T-cell (primary cell): ENCODE measurements around the gene ZBTB26. TPM values are rescaled to one million over a fixed set of nuclear protein-coding genes. Genes with fewer than 3 reads are reported as not detected.

ENCODE experiments used
- ATAC-seq, 4 experiments: fragments of 200-7000 bp in 3 of 4; fragments of 150-1000 bp in 1 of 4; cut with Tn5 transposase; replicated peaks in 1 of 4; 1 replicate in 3 of 4; 2 replicates in 1 of 4; pipeline ENCODE4 v1.10.0; 2021; ENCODE audit warnings: moderate library complexity in 3 of 4, mild to moderate bottlenecking in 2 of 4, moderate number of reproducible peaks in 1 of 4
- CTCF ChIA-PET, 2 donors: fragments of 300-600 bp; sonication (Branson Sonifier 250); formaldehyde crosslinking; loops; one replicate each; lab custom pipeline; 2022; ENCODE audit warnings: antibody characterized with exemption in 2 of 2; lab: Charles Lee
- POLR2A ChIA-PET, 2 donors: fragments of 300-600 bp; sonication (Branson Sonifier 250); formaldehyde crosslinking; loops; one replicate each; lab custom pipeline; 2022; ENCODE audit warnings: antibody characterized with exemption in 2 of 2; lab: Charles Lee
- DNase-seq, 35 experiments: peaks; one replicate each; pipeline versions ENCODE4 v3.0.0 to v3.0.0-alpha.2; 2013 to 2023
- H3K27ac ChIP-seq: one replicate; pipeline ENCODE4 v1.5.1; 2013; ENCODE audit warnings: low read length
- H3K27me3 ChIP-seq, 2 experiments: replicated peaks in 1 of 2; 1 replicate in 1 of 2; 2 replicates in 1 of 2; pipeline versions ENCODE4 v1.6.1 to v1.7.0; 2013; ENCODE audit warnings: low read length in 1 of 2, mixed read lengths in 1 of 2; ENCODE audit not compliant: control insufficient read depth in 2 of 2, insufficient read depth in 2 of 2; ENCODE audit errors: extremely low read depth in 1 of 2
- H3K36me3 ChIP-seq, 2 donors: 1 replicate in 1 of 2; 2 replicates in 1 of 2; pipeline versions ENCODE4 v1.6.1 to v1.7.0; 2013; ENCODE audit warnings: low read length in 1 of 2; ENCODE audit not compliant: control insufficient read depth in 2 of 2, insufficient read depth in 1 of 2; ENCODE audit errors: extremely low read depth in 1 of 2
- H3K4me1 ChIP-seq, 2 experiments: 1 replicate in 1 of 2; 2 replicates in 1 of 2; pipeline versions ENCODE4 v1.6.1 to v1.7.0; 2013; ENCODE audit warnings: low read length in 2 of 2, mixed read lengths in 1 of 2; ENCODE audit not compliant: insufficient read depth in 2 of 2, control insufficient read depth in 1 of 2; ENCODE audit errors: extremely low read depth in 1 of 2
- H3K4me3 ChIP-seq, 2 donors: 1 replicate in 1 of 2; 2 replicates in 1 of 2; pipeline versions ENCODE4 v1.5.1 to v1.7.0; 2013; ENCODE audit warnings: mild to moderate bottlenecking in 2 of 2, low read length in 1 of 2, moderate library complexity in 1 of 2; ENCODE audit not compliant: control insufficient read depth in 1 of 2; ENCODE audit errors: extremely low read depth in 1 of 2
- H3K9me3 ChIP-seq: 2 replicates; pipeline ENCODE4 v1.7.0; 2013
- H3K27ac Mint-ChIP-seq, 2 donors: one replicate each; pipeline ENCODE4 v1.8.0; 2020 to 2021; ENCODE audit warnings: mild to moderate bottlenecking in 2 of 2, mixed read lengths in 2 of 2
- H3K27me3 Mint-ChIP-seq, 2 donors: one replicate each; pipeline ENCODE4 v1.8.0; 2021 to 2022; ENCODE audit warnings: mixed read lengths in 2 of 2
- H3K36me3 Mint-ChIP-seq: one replicate; pipeline ENCODE4 v1.8.0; 2021; ENCODE audit warnings: mixed read lengths
- H3K4me1 Mint-ChIP-seq, 3 donors: one replicate each; pipeline ENCODE4 v1.8.0; 2020 to 2022; ENCODE audit warnings: mixed read lengths in 3 of 3, mild to moderate bottlenecking in 1 of 3
- H3K4me3 Mint-ChIP-seq, 3 donors: one replicate each; pipeline ENCODE4 v1.8.0; 2020 to 2022; ENCODE audit warnings: mild to moderate bottlenecking in 3 of 3, mixed read lengths in 3 of 3, moderate library complexity in 3 of 3
- H3K9me3 Mint-ChIP-seq, 3 donors: one replicate each; pipeline ENCODE4 v1.8.0; 2020 to 2022; ENCODE audit warnings: mixed read lengths in 3 of 3
- WGBS: methylation state at CpG from one replicate; pipeline ENCODE4 v1.1.5; 2013; ENCODE audit warnings: missing lambda C conversion rate; ENCODE audit not compliant: insufficient coverage; 5-methylcytosine and 5-hydroxymethylcytosine counted together
- total RNA-seq, 35 experiments: library from RNA in 6 of 35; stranded (reverse) in 6 of 35; fragments of 120-200 nt in 1 of 35; gene quantifications; one replicate each; pipeline versions ENCODE4 v1.2.1 to v1.2.4 and lab custom pipeline; 2013 to 2026

The ZBTB26 gene
- total RNA-seq, 5 donors from 2014 or later (not counting 1 experiment from before 2014, with no cell fraction given): 5.4 to 7.3 (median 6.0) TPM

DNA sequence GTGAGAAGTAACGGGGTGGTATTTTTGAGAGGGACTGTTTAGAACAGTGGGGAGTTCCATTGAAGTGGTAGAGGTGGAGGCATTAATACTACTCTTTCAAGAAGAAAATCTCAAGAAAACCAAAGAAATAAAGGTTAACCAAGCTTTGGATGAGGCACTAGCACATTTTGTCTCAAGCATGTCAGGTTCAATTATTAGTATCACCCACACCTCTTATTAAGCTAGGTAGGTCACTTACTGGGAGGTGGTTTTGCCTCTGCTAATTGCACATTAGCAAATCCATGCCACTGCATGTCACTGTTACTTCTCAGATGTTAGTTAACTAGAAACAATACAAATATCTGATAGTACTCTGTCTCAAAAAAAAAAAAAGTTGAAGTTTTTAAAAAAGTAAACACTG lies 19.7 kb upstream of the ZBTB26 start:
- peaks cover 49 to 52% (median 51%) of the 10 kb centered on the region in 3 donors for H3K4me1 Mint-ChIP-seq
- WGBS: no CpG with 5 or more reads among the region's 1 CpG
- no peak for ATAC-seq

DNA sequence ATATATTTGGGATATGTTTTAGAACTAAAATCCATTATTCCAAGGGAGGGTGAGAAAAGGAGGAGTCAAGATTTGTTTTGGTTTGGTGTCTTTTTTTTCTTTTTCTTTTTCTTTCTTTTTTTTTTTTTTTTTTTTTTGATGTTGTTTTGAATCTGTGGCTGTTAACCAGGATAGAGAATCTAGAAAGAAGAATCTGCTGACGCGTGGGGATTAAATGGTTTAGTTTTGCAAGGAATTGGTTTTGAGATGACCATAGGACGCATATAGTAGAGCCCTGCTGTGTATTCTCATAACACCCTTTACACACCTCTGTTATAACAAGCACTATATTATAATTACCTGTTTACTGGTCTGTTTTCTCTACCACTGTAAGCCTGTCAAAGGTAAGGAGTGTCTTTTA lies 19.0 kb upstream of the ZBTB26 start:
- H3K36me3 ChIP-seq: peaks cover 0 to 5% of the 10 kb centered on the region in 2 donors
- Mint-ChIP-seq H3K27ac (no peak overlapping the region), H3K36me3 (peaks cover 26% of the 10 kb centered on the region), H3K4me1 (peaks cover 54 to 58% (median 57%) of the 10 kb centered on the region in 3 donors), H3K9me3 (no peaks in the 10 kb centered on the region), H3K4me3 (no peak overlapping the region), H3K27me3 (no peaks in the 10 kb centered on the region)
- H3K27me3 ChIP-seq: no peaks in the 10 kb centered on the region
- no peak overlapping the region for H3K4me3 ChIP-seq
- no CpG with 5 or more reads among the region's 3 CpGs for WGBS
- no peak for DNase-seq
- no peak for ATAC-seq
- H3K9me3 ChIP-seq: no peaks in the 10 kb centered on the region
- ChIA-PET CTCF (no interaction called here), POLR2A (no interaction called here)
- H3K4me1 ChIP-seq: peaks cover 0 to 3% of the 10 kb centered on the region in 2 experiments
- no peak overlapping the region for H3K27ac ChIP-seq

More for the DNA sequence above, 19.7 kb upstream of the ZBTB26 start:
- ChIA-PET POLR2A (no interaction called here), CTCF (interaction anchor here in 1 of 2 donors (0.7 kb wide), 1 partner anchor 16 kb away, joined by 5 read pairs; no protein-coding TSS in a partner anchor)
- Mint-ChIP-seq H3K36me3 (peaks cover 19% of the 10 kb centered on the region), H3K4me3 (no peak overlapping the region), H3K27me3 (no peaks in the 10 kb centered on the region), H3K27ac (no peak overlapping the region), H3K9me3 (no peaks in the 10 kb centered on the region)
- DNase-seq: no peak
- Histone ChIP-seq H3K4me1 (peaks cover 0 to 3% of the 10 kb centered on the region in 2 experiments), H3K27me3 (no peaks in the 10 kb centered on the region), H3K4me3 (no peak overlapping the region), H3K36me3 (peaks cover 0 to 5% of the 10 kb centered on the region in 2 donors), H3K9me3 (no peaks in the 10 kb centered on the region), H3K27ac (no peak overlapping the region)

- Mint-ChIP-seq H3K36me3 (peaks cover 25% of the 10 kb centered on the region), H3K9me3 (no peaks in the 10 kb centered on the region), H3K4me1 (peaks cover 53 to 55% (median 55%) of the 10 kb centered on the region in 3 donors), H3K27ac (no peak overlapping the region), H3K4me3 (no peak overlapping the region), H3K27me3 (no peaks in the 10 kb centered on the region)
- no peak overlapping the region for H3K27ac ChIP-seq
- peaks cover 0 to 3% of the 10 kb centered on the region in 2 experiments for H3K4me1 ChIP-seq
- no peaks in the 10 kb centered on the region for H3K9me3 ChIP-seq
- POLR2A ChIA-PET: no interaction called here
- CTCF ChIA-PET: no interaction called here
- no peaks in the 10 kb centered on the region for H3K27me3 ChIP-seq
- H3K4me3 ChIP-seq: no peak overlapping the region
- 100% methylated on average over 1 of the region's 1 CpG for WGBS
- DNase-seq (no peak), ATAC-seq (no peak)
- peaks cover 0 to 7% of the 10 kb centered on the region in 2 donors for H3K36me3 ChIP-seq
These were observed 18.4 kb upstream of the ZBTB26 start for GRCh38 chr9:122949696-122950095.

- POLR2A ChIA-PET: interaction anchor here in 1 of 2 donors (1.1 kb wide), 2 partner anchors 35 to 44 kb away, joined by 3 to 6 read pairs; partner anchors contain the start of gene ZBTB6
- Histone ChIP-seq H3K27me3 (no peaks in the 10 kb centered on the region), H3K36me3 (peaks cover 0 to 7% of the 10 kb centered on the region in 2 donors), H3K27ac (no peak overlapping the region), H3K4me3 (no peak overlapping the region), H3K9me3 (no peaks in the 10 kb centered on the region), H3K4me1 (peaks cover 0 to 3% of the 10 kb centered on the region in 2 experiments)
- Mint-ChIP-seq H3K4me1 (peaks cover 48 to 54% (median 50%) of the 10 kb centered on the region in 3 donors), H3K4me3 (peak overlapping the region in 1 of 3 donors; percentile 3), H3K27ac (no peak overlapping the region), H3K36me3 (peaks cover 25% of the 10 kb centered on the region), H3K27me3 (no peaks in the 10 kb centered on the region), H3K9me3 (no peaks in the 10 kb centered on the region)
- no peak for DNase-seq
- no peak for ATAC-seq
- no CpG with 5 or more reads among the region's 3 CpGs for WGBS
- CTCF ChIA-PET: no interaction called here
These were observed 17.0 kb upstream of the ZBTB26 start for GRCh38 chr9:122948313-122948712.

- Mint-ChIP-seq H3K4me3 (no peak overlapping the region), H3K36me3 (peaks cover 25% of the 10 kb centered on the region), H3K27me3 (no peaks in the 10 kb centered on the region), H3K27ac (no peak overlapping the region), H3K9me3 (no peaks in the 10 kb centered on the region), H3K4me1 (peaks cover 57 to 62% (median 61%) of the 10 kb centered on the region in 3 donors)
- ATAC-seq (no peak), DNase-seq (no peak)
- peaks cover 7 to 8% of the 10 kb centered on the region in 2 experiments for H3K4me1 ChIP-seq
- H3K27ac ChIP-seq: no peak overlapping the region
- ChIA-PET CTCF (interaction anchor here in 1 of 2 donors (1.4 kb wide), 1 partner anchor 15 kb away, joined by 3 read pairs; no protein-coding TSS in a partner anchor), POLR2A (interaction anchor here in 1 of 2 donors (0.6 kb wide), 1 partner anchor 12 kb away, joined by 3 read pairs; no protein-coding TSS in a partner anchor)
- no CpG with 5 or more reads among the region's 1 CpG for WGBS
- no peaks in the 10 kb centered on the region for H3K27me3 ChIP-seq
- no peaks in the 10 kb centered on the region for H3K9me3 ChIP-seq
- H3K4me3 ChIP-seq: no peak overlapping the region
- H3K36me3 ChIP-seq: peaks cover 0 to 7% of the 10 kb centered on the region in 2 donors
These were observed 15.2 kb upstream of the ZBTB26 start for GRCh38 chr9:122946461-122947005.

DNA sequence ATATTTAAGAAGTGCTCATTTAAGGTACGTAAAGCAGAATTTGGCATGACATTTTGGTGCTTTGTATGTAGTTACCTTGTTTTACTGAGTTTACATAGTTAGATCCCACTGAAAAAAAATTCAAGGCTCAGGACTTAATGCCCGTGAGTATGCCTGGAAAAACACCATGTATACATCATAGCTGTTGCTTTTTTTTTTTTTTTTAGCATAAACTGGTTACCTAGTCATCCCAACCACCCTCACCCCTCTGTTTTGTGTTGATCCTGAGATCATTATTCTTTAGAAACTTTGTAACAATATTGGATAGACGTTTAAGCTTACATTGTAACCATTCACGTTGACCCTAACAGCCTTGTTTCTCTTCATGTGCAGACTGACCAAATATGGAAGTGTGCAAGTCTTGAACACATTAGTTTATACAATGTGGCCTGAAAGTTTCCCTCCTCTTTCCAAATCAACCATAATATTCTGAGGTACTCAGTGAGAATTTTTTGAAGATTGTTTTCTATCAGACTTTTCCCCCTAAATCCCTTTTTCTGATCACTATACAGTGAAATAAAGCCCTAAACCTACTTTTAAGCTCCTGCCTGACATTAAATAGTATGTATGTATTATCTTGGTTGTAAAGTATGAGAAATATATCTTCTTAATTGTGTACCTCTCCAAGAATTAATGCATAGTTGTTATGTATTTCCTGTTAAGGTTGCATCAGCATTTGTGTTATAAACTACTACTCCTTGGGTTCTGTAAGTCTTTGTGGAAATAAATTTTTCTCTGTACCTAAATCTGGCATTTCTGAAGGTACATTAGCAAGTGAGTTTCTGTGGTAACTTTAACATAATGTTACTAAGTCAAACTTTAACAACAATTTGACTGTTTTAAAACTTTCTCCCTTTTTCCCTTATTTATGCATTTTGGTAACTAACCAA lies 13.9 kb upstream of the ZBTB26 start:
- Mint-ChIP-seq H3K4me3 (no peak overlapping the region), H3K4me1 (peaks cover 56 to 64% (median 61%) of the 10 kb centered on the region in 3 donors), H3K9me3 (no peaks in the 10 kb centered on the region), H3K27me3 (no peaks in the 10 kb centered on the region), H3K27ac (no peak overlapping the region), H3K36me3 (peaks cover 25% of the 10 kb centered on the region)
- Histone ChIP-seq H3K27me3 (no peaks in the 10 kb centered on the region), H3K9me3 (no peaks in the 10 kb centered on the region), H3K36me3 (peaks cover 0 to 4% of the 10 kb centered on the region in 2 donors), H3K4me3 (no peak overlapping the region), H3K27ac (no peak overlapping the region), H3K4me1 (peaks cover 11 to 15% of the 10 kb centered on the region in 2 experiments)
- 90% methylated on average over 2 of the region's 4 CpGs for WGBS
- DNase-seq (no peak), ATAC-seq (no peak)
- POLR2A ChIA-PET: no interaction called here
- CTCF ChIA-PET: no interaction called here
